Panc1 (cell line): Measurements from ENCODE around the gene TMTC3.

Source experiments
- CTCF ChIP-seq: fragments of 450-650 bp; IDR thresholded peaks from 2 replicates; pipeline ENCODE4 v1.5.1; 2017; ENCODE audit warnings: mild to moderate bottlenecking
- POLR2AphosphoS5 ChIP-seq: IDR thresholded peaks from 2 replicates; pipeline ENCODE4 v1.6.1; 2012; ENCODE audit warnings: mild to moderate bottlenecking, low read depth, low read length, moderate library complexity
- REST ChIP-seq, 2 experiments: IDR thresholded peaks; 2 replicates each; pipeline ENCODE4 v1.6.1; 2011 to 2012; ENCODE audit warnings: low read depth in 2 of 2, control low read depth in 1 of 2, low read length in 1 of 2, mild to moderate bottlenecking in 1 of 2, moderate library complexity in 1 of 2; ENCODE audit not compliant: insufficient read depth in 1 of 2
- SIN3A ChIP-seq: IDR thresholded peaks from 2 replicates; pipeline ENCODE4 v1.6.1; 2012; ENCODE audit warnings: low read depth, mild to moderate bottlenecking, low read length, moderate library complexity, borderline replicate concordance; ENCODE audit not compliant: insufficient read depth

DNA sequence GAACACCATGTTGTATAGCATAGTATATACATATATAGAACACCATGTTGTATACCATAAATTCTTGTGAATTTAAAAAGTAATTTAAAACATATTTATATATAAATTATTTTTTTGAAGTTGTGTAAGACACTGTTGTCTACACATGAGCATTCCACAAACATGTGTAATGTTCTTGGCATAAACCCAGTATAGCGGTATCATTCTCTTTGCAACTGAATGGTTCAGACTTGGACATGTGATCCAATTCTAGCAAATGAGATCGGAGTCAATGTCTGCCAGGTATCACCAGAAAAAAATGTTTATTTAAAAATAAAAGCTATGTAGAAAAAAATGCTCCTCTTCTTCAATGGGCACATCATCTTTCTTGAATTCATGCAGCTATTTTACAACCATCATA is 34.1 kb upstream of the TMTC3 start:
- TF ChIP-seq SIN3A (no peak), CTCF (no peak), REST (IDR thresholded peaks at IDR 0.05; ENCODE audit: insufficient read depth in 1 of 2, low read depth in 2 of 2, low read length in 1 of 2) (no peak), POLR2AphosphoS5 (no peak)
